Ishikawa (cell line): ENCODE measurements around the gene GCA.

Source experiments
- CEBPB ChIP-seq: IDR thresholded peaks from 2 replicates; pipeline ENCODE4 v1.6.1; 2012
- EGR1 ChIP-seq: IDR thresholded peaks from 2 replicates; pipeline ENCODE4 v1.6.1; 2012
- EP300 ChIP-seq: IDR thresholded peaks from 2 replicates; pipeline ENCODE4 v1.6.1; 2012; ENCODE audit warnings: borderline replicate concordance
- FOXM1 ChIP-seq: IDR thresholded peaks from 2 replicates; pipeline ENCODE4 v1.6.1; 2012; ENCODE audit warnings: low read depth, borderline replicate concordance
- MAX ChIP-seq: IDR thresholded peaks from 2 replicates; pipeline ENCODE4 v1.6.1; 2012
- RAD21 ChIP-seq: IDR thresholded peaks from 2 replicates; pipeline ENCODE4 v1.6.1; 2012; ENCODE audit warnings: low read depth
- REST ChIP-seq: IDR thresholded peaks from 2 replicates; pipeline ENCODE4 v1.6.1; 2012; ENCODE audit warnings: low read depth, mild to moderate bottlenecking
- TCF12 ChIP-seq: IDR thresholded peaks from 2 replicates; pipeline ENCODE4 v1.6.1; 2012; ENCODE audit warnings: low read depth
- USF1 ChIP-seq: IDR thresholded peaks from 2 replicates; pipeline ENCODE4 v1.6.1; 2012
- YY1 ChIP-seq: IDR thresholded peaks from 2 replicates; pipeline ENCODE4 v1.6.1; 2012; ENCODE audit warnings: low read depth

GRCh38 chr2:162317058-162317742, 26.7 kb upstream of the GCA start:
- TF ChIP-seq USF1 (no peak), RAD21 (no peak), EGR1 (no peak), YY1 (no peak), FOXM1 (no peak), CEBPB (no peak), REST (no peak), EP300 (no peak), TCF12 (no peak), MAX (no peak)
